Upper lobe of left lung (tissue), 6 donors: Measurements from ENCODE around the gene CCDC142. TPM values are rescaled to one million over a fixed set of nuclear protein-coding genes. Genes with fewer than 3 reads are reported as not detected.

Experiments used
- ATAC-seq, 2 donors: fragments of 200-7000 bp; cut with Tn5 transposase; one replicate each; pipeline ENCODE4 v1.9.1; 2022; ENCODE audit warnings: mild to moderate bottlenecking in 2 of 2, moderate library complexity in 2 of 2; ENCODE audit not compliant: low FRiP score in 2 of 2
- DNase-seq, 2 donors: peaks; one replicate each; pipeline ENCODE4 v3.0.0-alpha.2; 2019 to 2020
- H3K27ac ChIP-seq, 4 donors: fragments of 200-600 bp; sonication (generic); one replicate each; pipeline ENCODE4 v1.5.1; 2016 to 2019
- H3K27me3 ChIP-seq, 4 donors: fragments of 200-600 bp; sonication (generic); one replicate each; pipeline ENCODE4 v1.5.1; 2017 to 2019
- H3K36me3 ChIP-seq, 4 donors: fragments of 200-600 bp; sonication (generic); one replicate each; pipeline ENCODE4 v1.5.1; 2016 to 2019
- H3K4me1 ChIP-seq, 4 donors: fragments of 200-600 bp; sonication (generic); one replicate each; pipeline ENCODE4 v1.5.1; 2018 to 2019
- H3K4me3 ChIP-seq, 4 donors: fragments of 200-600 bp; sonication (generic); one replicate each; pipeline ENCODE4 v1.5.1; 2017 to 2019; ENCODE audit warnings: mild to moderate bottlenecking in 2 of 4, moderate library complexity in 1 of 4
- H3K9me3 ChIP-seq, 4 donors: fragments of 200-600 bp; sonication (generic); one replicate each; pipeline ENCODE4 v1.5.1; 2018 to 2019
- EP300 ChIP-seq, 4 donors: sonication (generic); formaldehyde crosslinking; IDR thresholded peaks; one replicate each; pipeline ENCODE4 v1.5.1; 2017; ENCODE audit warnings: antibody characterized with exemption in 4 of 4, control low read depth in 2 of 4
- POLR2A ChIP-seq, 4 donors: fragments of 450-650 bp; IDR thresholded peaks; one replicate each; pipeline ENCODE4 v1.5.1; 2016 to 2017; ENCODE audit warnings: antibody characterized with exemption in 4 of 4, mild to moderate bottlenecking in 2 of 4
- POLR2AphosphoS5 ChIP-seq, 2 donors: sonication (generic); formaldehyde crosslinking; IDR thresholded peaks; one replicate each; pipeline ENCODE4 v1.5.1; 2017; ENCODE audit warnings: antibody characterized with exemption in 2 of 2
- WGBS, 2 donors: methylation state at CpG; one replicate each; pipeline ENCODE4 v1.1.5; 2017 to 2018; 5-methylcytosine and 5-hydroxymethylcytosine counted together
- total RNA-seq, 6 donors: library from RNA; depleted of rRNA in 4 of 6; stranded (reverse); fragments of >200 nt in 4 of 6; gene quantifications; one replicate each; pipeline versions ENCODE4 v1.1.0 to v1.2.1, GENCODE V29; 2016 to 2021
- TF ChIP-seq, protein P1 (sequence below), 6 experiments: fragments of 450-650 bp in 4 of 6; fragments of 200-600 bp in 2 of 6; sonication (generic) in 2 of 6; IDR thresholded peaks; one replicate each; pipeline ENCODE4 v1.5.1; 2016 to 2019; ENCODE audit warnings: antibody characterized with exemption in 6 of 6
- donor health status: DM: no; HTN: no; CAD: no; lungs with moderate emphysema.
- donor health status: DM: no; HTN: yes; CAD: no; lungs with severe emphysema.

The CCDC142 gene
- total RNA-seq, 6 donors from 2014 or later, result 14.8 to 67.1 (median 19.8) TPM

DNA sequence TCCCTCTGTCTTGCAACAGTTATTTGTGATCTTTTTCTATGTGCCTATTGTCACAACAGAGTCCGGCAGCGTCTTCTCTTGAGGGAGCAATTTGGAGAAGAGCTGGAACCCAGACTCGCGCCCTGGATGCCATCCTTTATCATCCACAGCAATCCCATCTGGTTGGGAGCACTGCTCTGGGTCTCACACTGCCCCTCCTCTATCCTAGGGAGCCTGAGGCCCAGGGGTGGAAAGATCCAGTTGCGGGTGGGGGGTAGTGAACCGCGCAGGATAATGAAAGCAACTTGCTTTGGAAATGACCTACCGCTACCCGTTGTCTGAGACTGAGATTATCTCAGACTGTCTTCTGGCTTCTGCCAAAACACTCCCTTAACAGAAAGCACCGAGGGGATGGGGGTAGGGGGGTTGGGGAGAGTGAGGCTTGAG is 23.8 kb downstream of the CCDC142 start:
- peak overlapping the region; percentile 64 to 99 (median 88) for H3K27ac ChIP-seq
- H3K9me3 ChIP-seq, result no peaks in the 10 kb centered on the region
- H3K4me3 ChIP-seq, result peak overlapping the region; percentile 66 to 91 (median 80)
- WGBS, 2 donors, result 0 to 8% methylated on average over 5 to 10 of the region's 10 CpGs
- no peak for DNase-seq
- no peaks in the 10 kb centered on the region for H3K27me3 ChIP-seq
- TF ChIP-seq POLR2A (IDR thresholded peaks at IDR 0.05) (no peak), POLR2AphosphoS5 (IDR thresholded peaks at IDR 0.05) (no peak), EP300 (IDR thresholded peaks at IDR 0.05) (no peak)
- TF ChIP-seq, protein P1, sequence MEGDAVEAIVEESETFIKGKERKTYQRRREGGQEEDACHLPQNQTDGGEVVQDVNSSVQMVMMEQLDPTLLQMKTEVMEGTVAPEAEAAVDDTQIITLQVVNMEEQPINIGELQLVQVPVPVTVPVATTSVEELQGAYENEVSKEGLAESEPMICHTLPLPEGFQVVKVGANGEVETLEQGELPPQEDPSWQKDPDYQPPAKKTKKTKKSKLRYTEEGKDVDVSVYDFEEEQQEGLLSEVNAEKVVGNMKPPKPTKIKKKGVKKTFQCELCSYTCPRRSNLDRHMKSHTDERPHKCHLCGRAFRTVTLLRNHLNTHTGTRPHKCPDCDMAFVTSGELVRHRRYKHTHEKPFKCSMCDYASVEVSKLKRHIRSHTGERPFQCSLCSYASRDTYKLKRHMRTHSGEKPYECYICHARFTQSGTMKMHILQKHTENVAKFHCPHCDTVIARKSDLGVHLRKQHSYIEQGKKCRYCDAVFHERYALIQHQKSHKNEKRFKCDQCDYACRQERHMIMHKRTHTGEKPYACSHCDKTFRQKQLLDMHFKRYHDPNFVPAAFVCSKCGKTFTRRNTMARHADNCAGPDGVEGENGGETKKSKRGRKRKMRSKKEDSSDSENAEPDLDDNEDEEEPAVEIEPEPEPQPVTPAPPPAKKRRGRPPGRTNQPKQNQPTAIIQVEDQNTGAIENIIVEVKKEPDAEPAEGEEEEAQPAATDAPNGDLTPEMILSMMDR (IDR thresholded peaks at IDR 0.05), result no peak
- peaks cover 0 to 26% (median 12%) of the 10 kb centered on the region in 4 donors for H3K36me3 ChIP-seq
- no peak for ATAC-seq
- peaks cover 35 to 53% (median 38%) of the 10 kb centered on the region in 4 donors for H3K4me1 ChIP-seq

GRCh38 chr2:74458132-74458937 is 24.5 kb downstream of the CCDC142 start, which contains the start of gene WBP1:
Gene WBP1 (plus strand): TSS chr2:74458438. CDS start chr2:74458603, 165 bp downstream.
- Histone ChIP-seq H3K9me3 (no peaks in the 10 kb centered on the region), H3K36me3 (peaks cover 0 to 26% (median 12%) of the 10 kb centered on the region in 4 donors), H3K27me3 (no peaks in the 10 kb centered on the region), H3K4me1 (peaks cover 32 to 50% (median 34%) of the 10 kb centered on the region in 4 donors), H3K4me3 (peak within 1 kb of the TSS; percentile 66 to 91 (median 80)), H3K27ac (peak within 1 kb of the TSS; percentile 94 to 99 (median 98))
- TF ChIP-seq, protein P1 (IDR thresholded peaks at IDR 0.05), result no peak
- TF ChIP-seq POLR2AphosphoS5 (IDR thresholded peaks at IDR 0.05), result peak; percentile 7 to 75
- peak in 3 of 4 donors; percentile 8 to 71 (median 14) for TF ChIP-seq POLR2A (IDR thresholded peaks at IDR 0.05)
- no peak for TF ChIP-seq EP300 (IDR thresholded peaks at IDR 0.05)
- ATAC-seq, result peak; percentile 95 to 98
- DNase-seq, result peak; percentile 91 to 100
- WGBS, 2 donors, result 1 to 2% methylated on average over 26 to 30 of the region's 38 CpGs

GRCh38 chr2:74457549-74458131 is 25.2 kb downstream of the CCDC142 start:
- Histone ChIP-seq H3K36me3 (peaks cover 0 to 20% (median 11%) of the 10 kb centered on the region in 4 donors), H3K4me1 (peaks cover 32 to 50% (median 34%) of the 10 kb centered on the region in 4 donors), H3K4me3 (peak overlapping the region; percentile 66 to 87 (median 76)), H3K27ac (peak overlapping the region; percentile 94 to 99 (median 98)), H3K27me3 (no peaks in the 10 kb centered on the region), H3K9me3 (no peaks in the 10 kb centered on the region)
- ATAC-seq, result peak; percentile 43 to 58
- TF ChIP-seq, protein P1 (IDR thresholded peaks at IDR 0.05), result peak in 1 of 6 experiments; percentile 10
- TF ChIP-seq POLR2AphosphoS5 (IDR thresholded peaks at IDR 0.05), result peak; percentile 81 to 89
- no peak for TF ChIP-seq EP300 (IDR thresholded peaks at IDR 0.05)
- TF ChIP-seq POLR2A (IDR thresholded peaks at IDR 0.05), result peak in 3 of 4 donors; percentile 71 to 92 (median 92)
- DNase-seq, result peak; percentile 77 to 93
- WGBS, 2 donors, result 0 to 1% methylated on average over 16 to 32 of the region's 46 CpGs

DNA sequence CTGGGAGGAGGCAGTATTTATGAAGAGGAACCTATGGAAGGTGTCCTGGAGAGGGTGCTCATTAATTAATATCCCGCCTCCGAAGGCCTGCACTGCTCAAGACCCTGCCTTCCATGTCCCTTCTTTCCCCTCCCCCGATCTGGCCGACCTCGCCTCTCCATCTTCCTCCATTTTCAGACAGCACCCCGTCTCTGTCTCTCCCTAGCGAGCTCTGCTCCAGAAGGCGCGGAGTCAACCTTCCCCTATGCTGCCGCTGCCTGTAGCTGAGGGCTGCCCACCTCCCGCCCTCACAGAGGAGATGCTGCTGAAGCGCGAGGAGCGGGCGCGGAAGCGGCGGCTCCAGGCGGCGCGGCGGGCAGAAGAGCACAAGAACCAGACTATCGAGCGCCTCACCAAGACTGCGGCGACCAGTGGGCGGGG is 25.7 kb downstream of the CCDC142 start:
- H3K36me3 ChIP-seq, result peaks cover 0 to 15% (median 6%) of the 10 kb centered on the region in 4 donors
- H3K27ac ChIP-seq, result peak overlapping the region; percentile 94 to 99 (median 98)
- peaks cover 32 to 50% (median 34%) of the 10 kb centered on the region in 4 donors for H3K4me1 ChIP-seq
- WGBS, 2 donors, result 2 to 3% methylated on average over 11 to 22 of the region's 27 CpGs
- H3K9me3 ChIP-seq, result no peaks in the 10 kb centered on the region
- TF ChIP-seq, protein P1 (IDR thresholded peaks at IDR 0.05), result no peak
- TF ChIP-seq POLR2AphosphoS5 (IDR thresholded peaks at IDR 0.05) (no peak), POLR2A (IDR thresholded peaks at IDR 0.05) (no peak), EP300 (IDR thresholded peaks at IDR 0.05) (no peak)
- DNase-seq (no peak), ATAC-seq (peak in 1 of 2 donors; percentile 38)
- no peaks in the 10 kb centered on the region for H3K27me3 ChIP-seq
- peak overlapping the region; percentile 66 to 87 (median 76) for H3K4me3 ChIP-seq
